GM21528 (cell line): ENCODE data around the gene GPR148.

Source experiments
- ATAC-seq: cut with Tn5 transposase; IDR thresholded peaks from one replicate; pipeline ENCODE4 v1.9.1; 2021; ENCODE audit warnings: mild to moderate bottlenecking, moderate library complexity; ENCODE audit not compliant: unreplicated experiment, low FRiP score

GPR148 gene

DNA sequence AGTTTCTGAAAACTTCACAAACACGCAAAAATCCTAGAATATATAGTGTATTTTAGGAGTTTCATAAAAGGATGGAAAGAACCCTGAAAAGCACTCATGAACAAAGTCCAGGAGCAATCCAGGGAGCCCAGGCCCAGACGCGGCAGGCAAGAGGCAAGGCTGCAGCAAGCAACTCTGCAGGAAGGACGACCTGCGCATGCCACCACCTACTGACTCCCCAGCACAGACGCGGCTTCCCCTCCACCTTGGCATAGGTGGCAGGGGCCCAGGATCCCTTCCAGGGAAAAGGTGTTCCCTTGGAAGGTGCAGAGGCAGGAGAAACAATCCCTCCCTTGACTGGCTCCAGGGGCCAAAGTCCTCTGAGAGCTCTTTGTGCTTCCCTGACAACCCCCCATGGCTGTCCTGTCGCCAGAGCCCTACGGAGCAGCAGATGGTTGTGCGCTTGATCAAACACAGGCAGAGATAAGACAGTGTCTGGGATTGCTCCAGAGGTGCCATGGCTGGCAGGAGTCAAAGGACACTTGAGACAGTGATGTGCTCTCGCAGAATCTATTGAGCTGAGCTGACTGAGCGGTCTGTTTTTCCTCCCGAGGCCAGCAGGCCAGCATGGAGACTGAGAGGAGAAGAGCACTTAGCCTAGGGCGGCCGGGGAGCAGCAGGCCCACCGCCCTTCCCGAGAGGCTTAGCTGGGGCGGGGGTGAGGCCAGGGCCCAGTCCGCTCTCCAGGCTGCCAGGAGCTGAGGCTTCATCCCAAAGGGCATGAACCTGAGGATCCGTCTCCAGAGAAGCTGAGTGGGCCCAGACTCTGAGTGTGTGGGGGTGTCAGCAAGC, 15.6 kb downstream of the GPR148 start:
- ATAC-seq = no peak

DNA sequence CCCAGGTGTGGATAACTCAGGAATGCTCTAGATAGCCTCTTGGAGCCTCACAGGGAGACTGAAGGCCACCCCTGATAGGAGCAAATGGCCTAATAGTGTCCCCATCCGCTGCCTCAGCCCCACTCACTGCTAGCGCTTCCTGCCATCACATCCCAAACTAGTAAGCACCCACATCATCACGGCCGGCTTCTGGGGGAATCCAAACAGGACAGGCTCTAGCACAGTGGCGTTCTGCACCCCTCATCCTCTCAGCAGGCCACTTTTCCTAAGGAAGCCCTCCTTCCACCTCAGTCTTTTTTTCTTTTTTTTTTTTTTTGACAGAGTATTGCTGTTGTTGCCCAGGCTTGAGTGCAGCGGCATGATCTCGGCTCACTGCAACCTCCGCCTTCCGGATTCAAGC, 20.2 kb downstream of the GPR148 start:
- ATAC-seq = no peak

DNA sequence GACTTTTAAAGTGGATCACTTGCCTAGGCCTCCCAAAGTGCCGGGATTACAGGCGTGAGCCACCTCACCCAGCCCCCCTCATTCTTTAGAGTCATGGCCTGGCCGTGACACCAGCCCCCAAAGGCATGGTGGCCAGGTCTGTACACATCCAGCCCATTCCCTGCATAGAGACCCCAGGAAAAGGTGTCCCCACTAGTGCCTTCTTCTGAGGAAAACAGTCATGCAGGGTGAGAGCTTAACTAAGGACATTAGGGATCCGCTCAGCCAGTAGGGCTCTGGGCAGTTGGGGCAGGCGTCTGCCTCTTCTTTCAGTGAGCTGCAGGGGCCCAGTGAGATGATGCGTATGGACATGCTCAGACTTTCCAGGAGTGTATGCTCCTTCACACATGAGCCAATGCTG, 20.8 kb downstream of the GPR148 start:
- no peak for ATAC-seq

DNA sequence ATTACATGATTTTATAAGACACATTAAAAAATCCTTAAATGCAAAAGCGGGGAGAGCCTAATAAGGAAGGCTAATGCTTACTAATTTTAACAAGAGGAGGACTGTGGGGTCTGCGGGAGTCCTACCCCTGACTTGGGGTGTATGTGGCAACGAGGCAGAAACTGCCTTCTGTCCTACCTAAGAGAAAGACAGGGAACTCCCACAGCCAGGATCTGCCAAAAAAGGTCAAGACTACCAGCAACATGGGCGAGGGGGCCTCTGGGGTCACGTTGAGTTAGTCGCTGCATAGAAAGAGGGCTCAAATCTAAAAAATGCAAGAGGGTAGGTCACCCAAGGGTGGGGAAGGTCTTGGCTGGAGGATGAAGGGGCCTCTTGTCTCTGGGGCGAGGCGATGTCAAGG, 25.9 kb downstream of the GPR148 start:
- ATAC-seq = no peak

DNA sequence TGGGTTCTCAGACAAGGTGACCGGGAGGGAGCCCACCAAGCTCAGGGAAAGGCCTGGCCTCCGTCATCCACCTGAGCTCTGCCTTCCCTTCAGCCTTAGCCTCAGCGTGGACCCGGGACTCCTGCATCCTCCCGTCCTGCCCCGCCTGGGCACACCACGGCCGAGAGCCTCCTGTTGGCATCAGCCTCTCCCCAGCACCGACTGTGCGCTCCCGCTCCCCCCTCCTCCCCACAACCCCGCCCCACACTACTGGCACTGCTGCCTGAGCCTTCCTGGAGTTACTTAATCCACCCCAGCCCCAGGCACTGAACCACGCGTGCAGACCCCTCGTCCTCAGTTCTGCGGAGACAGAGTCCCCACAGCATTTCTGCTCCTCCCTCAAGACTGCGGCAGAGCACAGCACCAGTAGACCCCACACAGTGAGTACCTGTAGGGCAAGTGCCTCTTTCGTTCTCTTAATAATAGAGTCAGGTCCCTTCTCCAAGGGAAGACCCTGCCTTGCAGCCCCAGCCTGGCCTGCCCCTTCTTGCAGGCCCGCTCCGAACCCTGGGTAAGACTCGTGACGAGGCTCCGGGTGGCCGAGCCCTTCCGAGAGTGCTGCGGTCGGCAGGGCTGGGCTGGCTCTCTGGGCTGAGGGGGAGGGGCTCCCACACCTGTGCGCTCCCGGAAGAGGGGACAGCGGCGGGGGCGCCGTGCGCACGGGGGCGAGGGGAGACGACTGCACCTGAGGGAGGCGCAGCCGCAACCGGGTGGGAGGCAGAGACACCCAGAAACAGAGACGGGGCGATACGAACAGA, 26.6 kb downstream of the GPR148 start, which contains the start of gene AMER3:
Gene AMER3, plus strand, starts transcription at position 285 of the 797 bp plus-strand sequence. CDS start 6,533 bp downstream, outside the sequence.
- no peak for ATAC-seq

DNA sequence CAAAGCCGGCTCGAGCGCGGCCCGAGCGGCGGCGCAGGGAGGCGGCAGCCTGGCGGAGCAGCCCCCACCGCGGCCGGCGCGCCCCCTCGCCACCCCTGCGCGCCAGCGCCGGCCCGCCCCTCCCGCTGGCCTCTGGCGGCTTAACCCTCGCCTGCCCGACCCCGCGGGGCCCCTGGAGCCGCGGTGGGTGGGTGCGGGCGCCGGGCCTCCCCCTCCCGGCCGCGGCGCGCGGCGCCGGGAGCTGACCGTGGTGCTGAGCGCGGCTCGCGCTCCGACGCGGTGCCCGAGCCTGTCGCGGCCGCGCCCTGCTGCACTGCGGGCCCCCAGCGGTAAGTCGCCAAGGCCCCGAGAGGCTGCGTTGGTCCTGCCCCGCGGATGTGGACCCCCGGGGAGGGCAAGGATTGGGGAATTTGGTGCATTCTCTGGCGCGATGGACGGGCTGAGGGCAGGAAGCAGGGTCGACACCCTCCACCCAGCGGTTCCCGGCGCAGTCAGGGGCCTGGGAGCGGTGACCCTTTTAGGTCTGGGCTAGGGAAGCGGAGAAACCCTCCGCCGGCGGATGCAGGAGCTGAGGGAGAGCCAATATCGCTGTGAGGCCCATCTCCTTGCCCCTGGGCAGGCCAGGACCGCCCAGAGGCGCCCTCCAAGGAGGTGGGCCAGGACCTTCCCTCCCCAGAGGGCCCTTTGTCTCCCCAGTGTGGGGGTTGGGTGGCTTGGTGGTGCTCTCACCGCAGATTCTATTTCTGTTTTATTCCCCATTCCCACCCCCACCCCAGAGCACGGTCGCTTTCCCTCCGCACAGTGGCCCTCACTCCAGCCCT, 27.4 kb downstream of the GPR148 start:
- ATAC-seq = no peak

DNA sequence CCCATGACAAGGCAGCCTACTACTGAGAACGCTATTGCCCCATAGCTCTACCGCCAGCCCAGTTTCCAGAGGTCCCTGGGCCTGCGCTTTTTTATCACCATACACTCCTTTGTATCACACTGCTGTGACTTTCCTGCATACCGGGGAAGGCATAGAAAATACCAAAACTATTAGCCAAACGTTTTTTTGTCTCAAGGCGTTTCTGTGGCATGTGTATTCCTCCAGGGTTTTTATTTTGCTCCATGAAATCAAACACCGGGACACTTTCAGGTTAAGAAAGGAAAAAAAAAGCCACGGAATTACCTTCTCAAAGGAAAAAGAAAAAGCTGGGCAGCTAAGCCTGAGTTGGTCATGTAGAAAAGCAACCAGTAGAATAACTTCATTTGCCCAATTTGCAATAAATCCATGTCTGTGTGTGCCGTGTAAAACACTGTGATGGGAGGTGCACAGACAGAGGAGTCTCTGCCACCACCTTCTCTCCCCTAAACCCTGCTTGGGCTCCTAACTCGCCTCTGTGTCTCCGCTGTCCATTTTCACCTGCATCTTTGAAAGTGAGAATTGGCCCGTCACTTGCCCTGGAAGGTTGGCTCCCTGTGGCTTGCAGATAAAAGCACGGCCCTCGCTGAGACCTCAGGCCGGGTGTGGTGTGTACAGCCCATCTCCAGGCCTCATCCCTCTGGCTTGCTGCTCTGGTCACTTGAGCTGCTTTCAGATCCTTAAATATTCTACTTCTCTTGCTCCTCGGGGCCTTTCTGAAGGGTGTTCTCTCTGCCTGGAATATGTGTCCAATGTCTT, 28.2 kb downstream of the GPR148 start:
- no peak for ATAC-seq

DNA sequence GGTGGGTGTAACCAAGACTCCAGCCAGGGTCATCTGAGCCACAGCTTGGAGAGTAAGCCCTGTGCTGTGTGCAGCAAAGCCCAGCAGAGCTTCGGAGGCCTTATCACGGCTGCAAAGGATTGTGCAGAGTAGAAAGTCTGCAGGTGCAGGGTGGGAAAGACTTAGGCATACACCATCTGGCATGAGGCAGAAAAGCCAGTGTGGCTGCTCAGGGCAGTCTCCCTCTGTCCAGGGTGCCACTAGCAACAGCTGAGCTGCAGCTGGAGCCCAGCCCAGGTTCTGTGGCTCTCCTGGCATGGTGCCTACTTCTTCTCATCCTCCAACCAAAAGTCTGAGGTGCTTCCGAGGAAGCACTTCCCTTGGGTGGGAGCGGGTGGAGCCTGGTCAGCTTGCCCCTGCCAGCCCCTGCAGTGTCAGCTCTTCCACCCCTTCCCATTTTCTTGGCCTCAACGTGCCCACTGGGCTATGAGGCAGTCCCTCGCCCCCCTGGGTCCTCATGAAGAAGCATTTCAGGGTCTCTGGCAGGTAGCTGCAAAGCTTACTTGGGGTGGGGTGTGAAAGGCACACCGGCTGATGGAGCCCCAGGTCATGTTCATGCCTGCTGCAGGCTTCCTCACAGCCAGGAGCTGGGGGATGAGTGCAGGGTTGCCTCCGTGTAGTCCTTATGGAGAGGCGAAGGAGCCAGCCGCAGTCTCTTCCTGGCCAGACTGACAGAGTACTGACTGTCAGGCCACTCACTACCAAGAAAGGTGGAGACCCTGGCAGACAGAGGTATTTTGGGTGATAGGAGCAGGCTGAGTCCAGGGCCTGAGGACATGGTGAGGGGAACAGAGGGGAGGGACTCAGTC, 31.3 kb downstream of the GPR148 start:
- no peak for ATAC-seq

DNA sequence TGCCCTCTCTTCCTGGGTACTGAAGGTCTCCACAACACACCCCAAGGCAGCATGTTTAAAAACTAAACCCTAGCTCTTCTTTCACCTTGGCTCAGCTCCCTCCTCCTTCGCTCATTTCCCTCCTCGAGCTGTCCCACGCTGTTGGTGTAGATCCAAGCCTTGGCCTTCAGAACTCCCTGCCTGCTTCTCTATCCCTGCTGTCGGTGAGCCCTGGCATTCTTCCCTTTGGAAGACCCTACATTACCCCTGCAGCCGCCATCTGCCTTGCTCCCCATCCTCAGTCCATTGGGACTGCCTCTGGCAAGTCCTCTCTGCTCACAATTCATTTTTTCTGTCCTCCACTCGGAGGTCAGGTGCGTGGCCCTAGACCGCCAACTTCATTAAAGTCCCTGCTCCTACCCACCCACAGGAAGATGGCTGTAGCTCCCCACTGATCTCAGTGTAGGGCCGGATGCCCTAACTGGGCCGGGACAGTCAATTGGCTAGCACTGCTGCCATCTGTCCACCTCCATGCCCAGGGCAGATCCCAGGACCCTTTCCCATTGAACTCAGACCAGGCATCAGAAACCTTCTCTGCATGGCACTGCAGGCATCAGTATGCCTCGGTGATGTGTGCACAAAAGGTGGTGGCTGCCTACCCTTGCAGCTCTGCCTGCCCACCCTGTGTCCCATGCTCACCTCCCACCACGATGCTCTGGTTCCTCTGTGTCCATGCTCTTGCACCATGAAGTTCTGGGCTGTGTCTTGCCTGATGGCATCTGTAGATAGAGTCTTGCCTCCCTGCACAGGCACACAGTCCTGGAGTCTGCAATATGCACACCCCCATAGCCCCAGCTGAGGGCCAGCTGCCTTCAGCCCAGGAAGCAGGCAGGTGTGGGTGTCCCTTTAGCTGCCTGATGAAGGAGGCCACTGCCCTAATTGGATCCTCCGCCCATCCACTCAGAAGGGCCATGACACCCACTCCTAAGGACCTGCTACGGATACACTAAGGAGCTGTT, 32.2 kb downstream of the GPR148 start:
- ATAC-seq = no peak

DNA sequence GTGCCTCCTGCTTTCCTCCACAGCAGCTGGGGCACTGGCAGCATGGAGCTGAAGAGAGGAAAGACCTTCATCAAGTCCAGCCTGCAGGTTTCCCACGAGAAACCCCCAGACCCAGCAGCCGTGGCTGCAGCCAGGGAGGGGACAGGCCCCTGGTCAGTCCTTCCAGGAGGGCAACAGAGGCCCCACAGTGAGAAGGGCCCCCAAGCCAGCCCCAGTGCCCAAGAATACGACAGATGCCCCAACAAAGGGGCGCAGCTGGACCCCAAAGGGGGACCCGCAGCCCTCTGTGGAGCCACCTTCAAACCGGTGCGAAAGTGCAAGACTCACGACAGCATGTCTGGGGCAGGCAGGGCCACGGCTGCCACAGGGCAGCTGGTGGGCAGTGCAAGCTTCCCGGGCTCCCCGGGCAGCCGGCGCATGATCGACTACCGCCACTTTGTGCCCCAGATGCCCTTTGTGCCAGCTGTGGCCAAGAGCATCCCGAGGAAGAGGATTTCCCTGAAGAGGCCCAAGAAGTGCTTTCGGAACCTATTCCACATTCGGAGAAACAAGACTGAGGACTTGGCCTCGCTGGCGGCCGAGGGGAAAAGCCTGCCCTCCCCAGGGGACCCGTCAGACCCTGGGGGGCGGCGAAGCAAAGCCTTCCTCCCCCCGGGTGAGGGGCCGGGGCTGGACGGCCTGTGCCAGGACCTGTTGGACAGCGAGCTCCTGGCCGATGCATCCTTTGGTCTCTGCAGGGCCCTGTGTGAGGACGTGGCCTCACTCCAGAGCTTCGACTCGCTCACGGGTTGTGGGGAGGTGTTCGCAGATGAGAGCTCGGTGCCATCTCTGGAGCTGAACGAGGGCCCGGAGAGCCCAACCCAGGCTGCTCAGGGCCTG, 33.4 kb downstream of the GPR148 start:
- ATAC-seq = no peak

DNA sequence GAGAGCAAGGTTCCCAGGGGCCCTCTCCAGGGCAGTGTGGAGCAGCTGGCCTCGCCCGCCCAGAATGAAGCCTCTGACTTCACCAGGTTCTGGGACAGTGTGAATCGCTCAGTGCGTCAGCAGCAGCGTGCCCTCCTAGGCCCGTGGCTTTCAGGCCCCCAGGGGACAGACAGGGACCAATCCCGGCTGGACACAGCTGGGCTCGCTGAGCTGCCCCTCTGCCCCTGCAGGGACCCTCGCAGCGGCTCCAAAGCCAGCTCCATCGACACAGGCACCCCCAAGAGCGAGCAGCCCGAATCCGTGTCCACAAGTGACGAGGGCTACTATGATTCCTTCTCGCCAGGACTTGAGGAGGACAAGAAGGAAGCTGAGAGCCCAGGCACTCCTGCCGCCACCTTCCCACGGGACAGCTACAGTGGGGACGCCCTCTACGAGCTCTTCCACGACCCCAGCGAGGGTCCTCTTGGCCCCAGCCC, 34.1 kb downstream of the GPR148 start:
- no peak for ATAC-seq

DNA sequence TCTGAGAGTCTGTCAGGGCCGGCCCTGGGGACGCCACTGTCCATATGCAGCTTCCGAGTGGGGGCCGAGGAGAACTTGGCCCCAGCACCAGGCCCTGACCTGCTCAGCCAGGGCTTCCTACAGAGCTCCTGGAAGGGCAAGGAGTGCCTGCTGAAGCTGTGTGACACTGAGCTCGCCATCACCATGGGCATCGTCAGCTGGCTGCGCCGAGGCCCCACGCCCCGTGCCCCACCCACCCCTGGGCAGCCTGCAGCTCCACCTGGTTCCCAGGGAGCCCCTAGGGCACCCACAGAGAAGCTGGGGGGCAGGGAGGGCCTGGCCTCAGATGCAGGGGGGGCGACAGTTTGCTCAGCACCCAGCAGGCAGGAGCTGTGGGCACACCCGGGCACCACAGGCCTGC, 34.5 kb downstream of the GPR148 start:
- no peak for ATAC-seq

DNA sequence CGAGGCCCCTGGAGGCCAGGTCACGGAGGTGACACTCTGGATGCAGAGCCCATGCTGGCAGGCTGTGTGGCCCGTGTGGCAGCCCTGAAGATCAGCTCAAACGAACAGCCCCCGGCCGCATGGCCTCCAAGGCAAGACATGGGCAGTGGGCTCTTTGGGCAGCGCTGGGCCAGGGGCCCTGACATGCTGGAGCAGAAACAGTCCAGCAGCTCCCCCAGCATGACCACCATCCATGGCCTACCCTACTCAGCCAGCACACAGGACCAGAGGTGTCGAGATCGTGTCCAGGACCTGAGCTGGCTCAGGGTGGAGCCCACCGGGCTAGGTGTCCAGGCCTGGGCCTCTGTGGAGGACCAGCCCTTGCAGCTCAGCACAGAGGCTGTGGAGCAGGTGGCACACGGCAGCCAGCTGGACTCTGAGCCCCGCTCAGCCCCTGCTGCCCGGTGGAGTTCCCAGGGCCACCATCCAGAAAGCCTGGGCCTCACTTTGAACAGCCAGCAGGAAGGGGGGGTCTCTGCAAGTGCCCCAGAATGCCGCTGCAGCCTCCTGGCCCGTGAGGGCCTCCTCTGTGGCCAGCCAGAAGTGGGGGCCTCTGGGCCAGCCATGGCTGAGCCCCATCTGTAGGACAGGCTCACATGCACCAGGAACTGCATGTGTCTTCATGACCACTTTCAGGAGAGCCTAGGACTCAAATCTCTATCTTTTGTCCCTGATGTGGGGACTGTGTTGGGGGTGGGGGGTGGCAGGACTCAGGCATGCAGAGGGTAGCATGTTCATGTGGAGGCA, 35.4 kb downstream of the GPR148 start:
- ATAC-seq = no peak

DNA sequence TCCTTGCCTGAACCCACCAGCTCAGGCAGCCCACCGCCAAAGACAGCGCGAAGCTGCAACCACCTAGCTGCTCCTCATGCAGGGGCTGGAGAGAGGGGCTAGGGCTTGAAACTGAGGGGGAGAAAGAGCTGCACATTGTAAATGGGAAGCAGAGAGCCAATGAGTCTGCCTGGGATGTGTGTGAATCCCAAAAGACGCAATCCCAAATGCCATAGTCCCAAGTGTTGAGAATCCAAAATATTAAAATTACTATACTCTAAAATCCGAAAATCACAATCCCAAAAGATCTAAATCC, 35.9 kb downstream of the GPR148 start:
- ATAC-seq = no peak

DNA sequence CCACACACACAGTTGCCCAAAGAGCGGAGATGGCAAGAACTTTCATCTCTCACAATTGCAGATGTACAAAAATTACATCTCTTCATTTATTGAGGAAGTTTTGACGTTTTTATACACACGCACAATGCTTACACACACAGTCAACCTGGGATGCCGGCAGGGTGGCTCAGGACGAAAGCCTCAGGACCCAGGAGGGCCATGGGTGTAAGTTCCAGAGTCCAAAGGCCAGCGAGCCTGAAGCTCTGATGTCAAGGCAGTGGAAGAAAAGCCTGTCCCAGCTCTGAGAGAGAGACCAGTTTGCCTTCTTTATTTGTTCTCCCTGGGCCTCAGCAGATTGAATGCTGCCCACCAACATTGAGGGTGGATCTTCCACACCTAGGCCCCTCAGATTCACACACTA, 36.6 kb downstream of the GPR148 start:
- no peak for ATAC-seq

DNA sequence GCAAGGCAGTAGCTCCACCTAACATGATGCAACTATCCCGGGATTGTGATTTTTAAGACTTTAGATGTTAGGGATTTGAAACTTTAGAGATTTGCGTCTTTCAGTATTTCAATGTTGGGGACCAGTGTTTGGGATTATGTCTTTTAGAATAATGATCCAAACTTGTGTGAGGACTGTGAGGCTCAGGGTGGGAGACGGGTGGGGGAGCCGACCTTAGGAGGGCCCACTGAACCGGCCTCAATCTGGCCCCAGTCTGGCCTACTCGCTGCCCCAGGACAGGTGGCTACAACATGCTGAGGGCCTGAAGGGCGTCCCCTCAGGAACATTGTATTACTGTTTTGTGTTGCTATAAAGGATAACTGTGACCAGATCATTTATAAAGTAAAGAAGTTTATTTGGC, 37.2 kb downstream of the GPR148 start:
- no peak for ATAC-seq
